GM21423 (cell line): ENCODE measurements around the gene ZNF638.

Experiments used
- ATAC-seq: cut with Tn5 transposase; IDR thresholded peaks from one replicate; pipeline ENCODE4 v1.9.1; 2021; ENCODE audit warnings: mild to moderate bottlenecking, moderate library complexity; ENCODE audit not compliant: unreplicated experiment

Gene ZNF638

DNA sequence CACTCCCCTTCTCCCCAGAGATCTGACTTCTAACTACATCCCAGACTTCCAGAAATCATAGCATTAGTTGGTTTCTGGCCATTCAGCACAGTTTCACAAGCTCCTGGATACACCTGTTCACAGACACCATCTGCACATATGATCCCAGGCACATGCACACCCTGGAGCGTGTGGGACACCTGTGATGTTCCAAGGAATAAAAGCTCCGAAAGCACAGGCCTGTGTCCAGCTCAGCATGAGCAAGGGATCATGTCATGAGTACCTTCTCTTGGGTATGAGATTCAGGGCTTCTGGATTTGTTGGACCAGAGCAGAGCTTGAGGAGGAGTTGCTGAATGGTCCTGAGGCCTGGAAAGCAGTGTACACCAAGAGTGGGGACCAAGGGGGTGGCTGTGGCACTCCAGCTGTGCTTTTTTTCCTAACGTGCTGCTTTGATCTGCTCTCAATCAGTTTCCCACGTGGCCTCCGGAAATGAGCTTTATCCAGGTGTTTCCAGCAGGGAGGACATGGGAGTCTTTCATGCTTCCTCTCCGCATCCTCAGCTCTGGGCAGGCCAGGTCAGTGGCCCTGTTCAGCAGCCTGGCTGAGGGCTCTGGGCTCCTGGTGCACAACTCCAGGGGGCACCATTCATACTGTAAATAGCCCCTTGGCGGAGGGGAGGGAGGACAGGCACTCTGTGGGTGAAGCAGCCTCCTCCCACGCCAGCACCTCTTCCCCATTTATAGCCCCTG lies 123.6 kb downstream of the ZNF638 start:
- ATAC-seq, result no peak

GRCh38 chr2:71455741-71456569 lies 124.4 kb downstream of the ZNF638 start:
- no peak for ATAC-seq

DNA sequence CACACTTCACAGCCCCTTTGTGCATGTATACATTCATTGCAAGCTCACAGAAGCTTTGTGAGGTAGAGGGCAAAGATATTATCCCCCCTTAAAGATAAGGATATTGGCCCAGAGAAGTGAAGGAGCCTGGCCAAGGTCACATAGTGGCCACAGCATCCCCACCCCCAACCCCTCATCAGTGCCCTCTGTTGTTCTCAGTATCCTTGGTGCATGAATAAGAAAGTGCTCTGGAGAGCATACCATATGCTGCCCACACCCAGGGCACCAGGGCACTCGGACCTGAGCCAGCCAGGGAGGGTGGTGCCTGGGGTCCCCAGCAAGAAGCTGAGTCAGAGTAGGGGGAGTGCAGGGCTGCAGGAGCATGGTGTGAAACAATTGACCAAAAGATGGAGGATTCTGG lies 125.0 kb downstream of the ZNF638 start:
- ATAC-seq, result no peak

GRCh38 chr2:71457123-71457915 lies 125.7 kb downstream of the ZNF638 start:
- no peak for ATAC-seq

GRCh38 chr2:71457923-71458322 lies 126.3 kb downstream of the ZNF638 start:
- no peak for ATAC-seq

DNA sequence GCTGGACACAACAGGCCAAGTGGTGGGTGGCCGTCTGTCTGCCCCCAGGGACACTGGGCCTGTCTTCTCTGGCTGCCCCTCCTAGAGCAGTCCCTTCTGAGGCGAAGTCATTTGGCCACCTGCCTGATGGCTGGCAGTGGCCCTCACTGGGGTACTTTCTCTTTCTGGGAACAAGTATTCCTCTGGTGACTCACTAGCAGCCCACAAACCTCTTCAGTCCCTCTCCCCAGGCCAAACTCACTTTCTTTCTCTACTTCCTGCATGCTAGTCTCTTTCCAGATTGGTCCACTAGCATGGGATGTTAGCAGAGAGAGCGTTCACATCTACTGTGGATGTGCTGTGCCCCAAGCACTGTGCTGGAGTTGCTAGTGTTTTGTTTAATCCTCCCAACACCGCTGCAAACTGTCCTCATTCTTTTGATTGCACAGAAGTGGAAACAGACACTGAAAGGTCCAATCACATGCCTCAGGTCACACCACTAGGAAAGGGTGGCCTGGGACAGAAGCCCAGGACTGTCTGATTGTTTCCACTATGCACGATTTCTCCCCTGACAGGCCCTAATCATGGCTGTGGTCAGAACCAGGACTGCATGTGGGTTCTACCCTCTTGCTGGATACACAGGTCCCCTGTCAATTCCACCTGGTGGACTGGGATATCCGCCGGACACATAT lies 127.0 kb downstream of the ZNF638 start:
- no peak for ATAC-seq

DNA sequence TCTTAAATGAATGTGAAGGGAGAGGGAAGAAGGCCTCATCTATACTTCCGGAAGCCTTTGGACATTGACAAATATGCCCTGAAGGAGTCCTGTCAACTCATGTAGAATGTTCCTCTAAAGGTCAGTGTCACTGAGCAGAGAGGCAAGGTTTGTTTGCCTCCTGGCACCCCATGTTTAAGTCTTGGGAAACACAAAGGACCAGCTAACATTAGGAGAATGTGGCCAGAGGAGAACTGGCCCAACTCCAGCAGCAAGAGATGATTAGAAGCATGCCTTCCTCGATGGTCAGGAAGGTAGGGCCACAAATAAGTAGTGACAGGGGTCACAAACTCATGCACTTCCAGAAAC lies 127.5 kb downstream of the ZNF638 start:
- ATAC-seq, result no peak

DNA sequence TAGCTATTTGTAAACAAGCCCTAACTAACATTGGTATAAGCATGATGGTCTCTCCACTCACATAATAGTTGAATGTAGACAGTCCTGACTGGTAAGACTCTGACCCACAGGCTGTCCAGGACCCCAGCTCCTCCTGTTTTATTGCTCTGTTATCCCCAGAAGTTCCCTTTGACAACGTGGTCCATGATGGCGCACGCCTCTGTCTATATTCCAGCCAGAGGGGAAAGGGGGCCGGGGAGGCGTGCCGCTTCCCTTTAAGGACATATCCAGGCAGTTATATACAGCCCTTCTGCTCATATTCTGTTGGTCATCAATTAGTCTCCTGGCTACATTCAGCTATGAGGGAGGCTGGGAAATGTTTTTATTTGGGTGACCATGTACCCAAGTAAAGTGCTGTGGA lies 128.5 kb downstream of the ZNF638 start:
- no peak for ATAC-seq

- no peak for ATAC-seq
These were observed 129.2 kb downstream of the ZNF638 start for GRCh38 chr2:71460595-71461303.

GRCh38 chr2:71461304-71461671 lies 129.7 kb downstream of the ZNF638 start:
- no peak for ATAC-seq

DNA sequence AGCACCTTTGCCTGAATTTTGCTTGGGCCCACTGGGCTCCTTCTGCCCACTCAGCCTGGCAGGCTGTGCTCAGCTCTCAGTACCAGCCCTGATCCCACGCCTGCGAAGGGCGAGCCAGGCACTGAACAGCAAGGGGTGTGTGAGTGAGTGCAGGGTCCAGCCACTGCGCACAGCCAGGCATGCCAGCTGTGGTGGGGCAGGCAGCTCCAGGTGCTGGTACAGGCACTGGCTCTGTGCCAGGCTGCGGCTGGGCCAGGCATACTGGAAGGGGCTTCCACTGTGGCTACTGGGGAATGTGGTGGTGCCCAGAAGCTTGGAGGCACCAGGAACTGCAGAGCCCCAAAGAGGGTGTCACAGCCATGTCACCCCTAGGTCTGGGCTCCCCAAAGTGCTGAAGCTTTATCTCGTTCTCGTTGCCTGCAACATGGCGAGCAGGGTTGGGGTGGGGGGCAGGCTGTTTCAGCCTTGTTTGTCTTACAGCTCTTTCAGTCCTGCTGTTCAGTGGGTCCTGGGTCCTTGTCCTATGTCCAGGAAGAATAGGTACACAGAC lies 130.5 kb downstream of the ZNF638 start:
- no peak for ATAC-seq

DNA sequence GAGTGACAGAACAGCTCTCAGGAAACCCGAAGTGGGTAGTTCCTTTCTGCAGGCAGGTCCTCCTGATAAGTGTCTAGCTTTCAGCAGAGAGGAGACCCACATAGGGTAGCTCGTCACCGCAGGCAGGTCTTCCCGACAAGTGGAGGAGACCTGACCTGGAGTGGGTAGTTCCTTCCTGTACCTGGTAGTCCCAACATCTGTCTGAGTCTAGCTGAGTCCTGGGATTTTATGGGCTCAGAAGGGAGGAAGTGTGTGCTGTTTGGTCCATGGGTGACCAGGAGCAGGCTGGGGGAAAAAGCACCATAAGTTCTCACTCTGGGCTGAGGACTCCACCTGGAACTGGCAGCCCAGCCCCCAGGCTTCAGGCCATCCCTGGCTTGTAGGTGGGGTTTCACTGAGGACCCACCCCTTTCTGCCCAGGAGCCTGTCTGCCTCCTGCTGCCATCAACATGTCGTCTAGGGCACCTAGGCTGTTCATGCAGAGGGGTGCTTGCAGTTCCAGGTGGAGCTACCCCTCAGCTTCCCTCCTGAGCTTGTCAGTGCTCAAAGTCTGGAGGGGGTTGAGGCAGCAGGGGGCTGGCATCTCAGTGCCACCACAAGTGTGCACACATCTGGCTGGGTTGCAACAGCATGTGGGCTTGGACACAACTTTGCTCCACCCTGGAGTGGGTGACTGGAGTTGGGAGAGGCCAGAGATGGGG lies 131.2 kb downstream of the ZNF638 start:
- no peak for ATAC-seq

DNA sequence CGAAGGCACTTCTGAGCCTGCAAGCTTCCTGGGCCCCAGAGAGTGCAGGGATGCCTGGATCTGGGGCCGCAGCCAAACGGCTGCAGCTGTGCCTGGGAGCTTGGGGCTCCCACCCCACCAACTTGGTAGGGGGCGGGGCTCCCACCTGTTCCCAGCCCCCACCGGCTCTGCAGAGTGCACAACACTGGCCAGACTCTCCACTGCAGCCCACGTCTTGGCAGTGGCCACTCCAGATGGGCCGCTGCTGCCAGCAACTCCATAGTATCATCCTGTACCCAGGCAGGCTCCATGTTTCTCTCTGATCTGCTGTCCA lies 131.7 kb downstream of the ZNF638 start:
- no peak for ATAC-seq

GRCh38 chr2:71464389-71464788 lies 132.8 kb downstream of the ZNF638 start:
- ATAC-seq, result no peak

DNA sequence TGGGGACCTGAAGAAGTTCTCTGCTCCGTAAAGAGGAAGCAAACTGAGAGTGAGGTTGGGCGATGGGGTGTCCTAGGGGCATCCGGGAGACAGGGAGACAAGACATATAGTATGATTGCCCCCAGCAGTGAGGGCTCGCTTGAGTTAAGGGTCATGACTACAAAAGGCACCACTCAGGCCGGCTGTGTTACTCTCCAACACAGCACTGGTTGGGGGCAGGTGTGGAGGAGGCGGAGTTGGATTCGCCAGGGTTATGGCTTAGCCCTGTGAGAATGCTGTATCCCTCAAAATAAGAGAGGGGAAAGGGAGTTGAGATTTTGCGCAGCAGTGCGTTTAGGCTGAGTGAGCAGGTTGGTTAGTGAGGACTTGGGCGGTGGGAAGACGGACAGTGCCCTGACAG lies 133.8 kb downstream of the ZNF638 start:
- ATAC-seq, result no peak

GRCh38 chr2:71465961-71466300 lies 134.3 kb downstream of the ZNF638 start:
- no peak for ATAC-seq

GRCh38 chr2:71466301-71467179 lies 135.0 kb downstream of the ZNF638 start:
- no peak for ATAC-seq

DNA sequence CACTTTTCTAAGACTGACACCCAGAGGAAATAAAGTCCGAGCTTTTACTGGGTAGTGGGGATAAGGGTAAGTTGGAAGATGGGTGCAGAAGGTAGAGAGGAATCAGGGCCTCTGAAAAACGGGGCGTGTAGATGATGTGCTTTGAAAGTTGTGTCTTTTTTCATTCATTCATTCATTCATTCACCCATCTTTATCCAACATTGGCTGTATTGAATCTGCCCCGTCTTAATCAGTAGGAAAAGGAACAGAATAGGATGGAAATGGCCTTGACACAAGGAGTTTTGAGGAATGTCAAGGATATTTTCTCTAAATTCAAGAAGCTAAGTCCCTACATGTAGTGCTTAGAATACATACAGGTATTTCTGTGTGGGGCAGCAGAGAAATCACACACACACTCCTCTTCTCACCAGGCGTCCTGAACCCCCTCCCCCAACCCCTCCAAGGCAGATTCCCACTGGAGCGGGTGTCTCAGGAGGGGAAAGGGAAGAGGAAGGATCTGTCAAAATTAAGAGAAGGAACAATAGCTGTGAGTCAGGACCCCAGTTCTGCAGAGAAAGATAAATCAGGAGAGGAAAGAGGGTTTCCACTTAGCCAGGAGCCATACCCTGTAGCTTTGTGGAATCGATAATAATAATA lies 135.7 kb downstream of the ZNF638 start:
- no peak for ATAC-seq
